Activated effector memory CD4-positive, alpha-beta T cell treated with Interleukin-2 at 50 U/mL for 16 hours (primary cell): Measurements from ENCODE around the gene SOX10.

Experiments used
- DNase-seq: peaks from one replicate; pipeline ENCODE4 v3.0.0-alpha.2; 2020

Gene SOX10

DNA sequence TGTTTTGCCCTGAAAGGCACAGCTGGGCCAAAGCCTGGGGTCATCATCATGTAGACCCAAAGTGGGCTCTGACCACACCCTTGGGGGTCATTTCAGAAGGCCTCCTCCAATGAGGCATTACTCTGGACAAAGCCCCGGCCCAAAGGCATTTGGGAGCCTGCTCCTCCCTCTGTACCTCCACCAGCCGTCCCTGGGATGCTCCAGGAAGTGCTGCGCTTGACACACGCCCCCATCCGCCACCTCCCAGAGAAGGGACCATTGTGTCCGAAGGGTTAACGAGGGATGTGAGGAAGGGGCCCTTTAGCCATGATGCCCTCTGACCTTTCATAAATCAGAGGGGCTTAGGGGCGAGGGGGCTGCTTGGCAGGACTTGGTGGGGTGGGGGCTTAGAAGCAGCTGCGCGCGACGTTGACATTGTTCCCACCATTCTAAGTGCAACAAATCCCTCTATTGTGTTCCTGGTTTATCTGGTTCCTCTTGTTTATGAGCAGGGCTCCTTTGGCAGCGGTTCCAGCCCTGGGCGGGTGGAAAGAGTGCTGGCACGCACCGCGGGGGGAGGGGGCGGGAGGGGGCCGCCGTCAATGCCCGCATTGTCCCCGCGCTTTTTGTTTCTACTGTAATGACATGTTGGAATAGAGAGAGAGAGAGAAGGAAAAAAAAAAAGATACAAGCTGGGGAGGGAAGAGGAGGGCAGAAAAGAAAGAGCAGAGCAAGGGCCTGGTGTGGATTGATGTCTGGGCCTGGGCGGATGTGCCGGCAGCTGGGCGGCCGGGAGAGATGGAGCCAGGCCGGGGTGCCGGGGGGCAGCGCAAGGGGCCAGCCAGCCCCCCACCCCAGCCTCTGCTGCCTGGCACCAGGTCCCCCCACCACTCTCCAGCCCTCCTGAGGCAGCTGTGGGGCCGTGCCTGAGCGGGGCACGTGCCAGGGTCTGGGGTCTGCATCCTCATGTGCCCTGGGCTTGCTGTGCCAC is 32.1 kb upstream of the SOX10 start:
- DNase-seq: no peak

DNA sequence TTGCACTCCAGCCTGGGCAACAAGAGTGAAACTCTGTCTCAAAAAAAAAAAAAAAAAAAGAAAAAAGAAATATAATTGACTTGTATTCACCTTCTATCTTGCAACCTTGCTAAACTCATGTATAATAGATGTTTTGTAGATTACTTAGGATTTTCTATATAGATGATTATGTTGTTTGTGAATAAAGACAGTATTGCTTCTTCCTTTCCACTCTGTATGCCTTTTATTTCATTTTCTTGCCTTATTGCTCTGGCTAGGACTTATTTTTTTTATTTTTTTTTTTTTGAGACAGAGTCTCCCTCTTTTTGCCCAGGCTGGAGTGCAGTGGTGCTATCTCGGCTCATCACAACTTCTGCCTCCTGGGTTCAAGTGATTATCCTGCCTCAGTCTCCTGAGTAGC is 29.7 kb upstream of the SOX10 start:
- DNase-seq: no peak

DNA sequence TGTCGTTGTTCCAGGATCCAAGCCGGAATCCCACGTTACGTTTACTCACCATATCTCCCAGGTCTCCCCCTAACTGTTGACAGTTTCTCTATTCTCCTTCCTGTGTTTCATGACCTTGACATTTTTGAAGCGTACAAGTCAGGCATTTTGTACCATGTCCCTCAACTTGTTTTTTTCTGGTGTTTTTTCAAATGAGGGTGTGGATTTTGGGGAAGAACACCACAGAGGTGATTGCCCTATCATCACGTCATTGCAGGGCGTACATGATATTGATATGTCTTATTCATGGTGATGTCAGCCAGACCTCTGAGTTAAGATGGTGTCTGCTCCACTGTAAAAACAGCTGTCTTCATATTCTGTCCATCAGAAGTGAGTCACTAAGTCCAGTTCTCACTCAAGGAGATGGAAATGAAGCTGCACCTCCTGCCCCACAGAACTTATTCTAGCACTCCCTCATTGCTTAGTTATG is 28.3 kb upstream of the SOX10 start:
- DNase-seq: no peak

DNA sequence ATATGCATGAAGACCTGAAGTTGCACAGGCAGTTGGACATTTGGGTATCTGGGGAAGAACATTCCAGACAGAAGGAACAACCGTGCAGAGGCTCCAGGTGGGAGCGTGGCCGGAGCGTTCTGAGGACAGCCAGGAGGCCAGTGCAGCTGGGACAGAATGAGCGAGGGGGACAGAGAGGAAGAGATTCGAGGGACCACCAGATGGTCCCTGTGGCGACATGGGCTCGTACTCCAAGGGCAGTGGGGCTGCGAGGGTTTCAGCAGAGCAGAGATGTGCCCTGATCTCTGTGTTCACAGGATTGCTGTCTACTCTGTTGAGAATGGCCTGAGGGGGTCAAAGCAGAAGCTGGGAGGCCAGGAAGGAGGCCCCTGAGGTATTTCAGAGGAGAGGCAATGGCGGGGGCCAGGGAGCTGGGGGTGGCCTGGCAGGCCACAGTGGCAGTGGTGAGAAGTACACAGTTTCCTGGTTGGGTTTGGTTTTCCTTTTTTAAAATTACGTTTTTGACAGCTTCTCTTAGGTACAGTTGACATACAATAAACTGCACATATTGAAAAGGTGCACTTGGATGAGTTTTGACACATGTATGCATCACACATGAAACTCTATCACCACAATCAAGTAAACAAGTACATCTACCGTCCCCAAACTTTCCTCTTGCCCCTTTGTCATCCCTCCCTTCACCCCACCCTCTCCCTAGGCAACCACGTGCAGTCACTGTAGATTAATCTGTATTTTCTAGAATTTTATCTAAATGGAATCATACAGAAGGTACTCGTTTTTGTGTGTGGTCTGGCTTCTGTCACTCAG is 24.8 kb upstream of the SOX10 start:
- no peak for DNase-seq

DNA sequence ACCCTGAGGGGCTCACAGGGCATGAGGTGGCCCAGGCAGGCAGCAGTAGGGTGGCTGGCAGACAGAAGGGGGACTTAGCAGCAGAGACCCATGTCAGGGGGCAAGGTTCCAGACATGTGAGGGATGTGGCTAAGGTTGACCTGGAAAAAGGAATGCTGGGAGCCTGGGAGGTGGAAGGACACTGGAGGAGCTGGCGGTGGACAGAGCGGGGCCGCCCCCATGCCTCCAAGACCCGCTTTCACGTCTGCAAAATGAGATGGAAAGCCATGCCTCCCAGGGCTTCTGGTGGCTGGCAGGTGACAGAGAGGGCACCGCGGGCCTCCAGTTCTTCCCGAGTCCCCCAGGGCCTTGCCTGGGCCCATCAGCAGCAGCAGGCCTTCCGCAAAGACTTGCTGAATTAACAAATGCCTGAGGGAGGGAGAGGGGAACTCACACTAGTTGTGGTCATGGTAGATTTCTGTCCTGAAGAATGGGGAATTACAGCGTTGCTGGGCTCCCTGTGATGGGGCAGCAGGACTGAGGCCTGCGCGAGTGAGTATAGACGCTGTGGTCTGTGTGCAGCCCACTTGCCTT is 23.1 kb upstream of the SOX10 start:
- DNase-seq: no peak

DNA sequence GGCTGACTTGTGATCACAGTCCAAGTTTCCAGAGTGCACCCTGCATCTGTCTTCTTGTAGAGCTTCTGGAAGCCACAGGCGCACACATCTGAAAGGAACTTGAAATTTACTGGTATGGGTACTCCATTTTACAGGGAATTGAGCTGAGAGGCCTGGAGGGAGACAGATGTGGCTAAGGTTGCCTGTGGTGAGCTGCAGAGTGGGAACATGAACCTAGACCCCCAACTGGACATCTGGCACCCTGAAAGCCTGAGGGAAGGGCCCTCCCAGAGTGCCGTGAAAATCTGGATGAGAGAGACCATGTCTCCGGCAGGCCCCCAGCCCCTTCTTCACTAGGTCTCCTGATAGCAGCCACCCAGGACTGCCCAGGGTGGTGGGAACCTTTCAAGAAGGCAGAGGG is 22.6 kb upstream of the SOX10 start:
- DNase-seq: no peak

DNA sequence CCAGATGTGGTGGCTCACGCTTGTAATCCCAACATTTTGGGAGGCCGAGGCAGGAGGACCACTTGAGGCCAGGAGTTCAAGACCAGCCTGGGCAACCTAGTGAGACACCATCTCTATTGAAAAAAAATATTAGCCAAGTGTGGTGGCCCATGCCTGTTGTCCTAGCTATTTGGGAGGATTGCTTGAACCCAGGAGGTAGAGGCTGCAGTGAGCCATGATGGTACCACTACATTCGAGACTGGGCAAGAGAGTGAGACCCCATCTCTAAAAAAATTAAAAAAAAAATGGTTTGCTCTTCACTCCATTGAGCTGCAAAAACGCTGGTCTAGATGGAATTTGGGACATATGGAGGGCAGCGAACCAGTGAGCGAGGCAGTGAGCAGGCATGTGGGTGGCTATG is 21.6 kb upstream of the SOX10 start:
- no peak for DNase-seq

DNA sequence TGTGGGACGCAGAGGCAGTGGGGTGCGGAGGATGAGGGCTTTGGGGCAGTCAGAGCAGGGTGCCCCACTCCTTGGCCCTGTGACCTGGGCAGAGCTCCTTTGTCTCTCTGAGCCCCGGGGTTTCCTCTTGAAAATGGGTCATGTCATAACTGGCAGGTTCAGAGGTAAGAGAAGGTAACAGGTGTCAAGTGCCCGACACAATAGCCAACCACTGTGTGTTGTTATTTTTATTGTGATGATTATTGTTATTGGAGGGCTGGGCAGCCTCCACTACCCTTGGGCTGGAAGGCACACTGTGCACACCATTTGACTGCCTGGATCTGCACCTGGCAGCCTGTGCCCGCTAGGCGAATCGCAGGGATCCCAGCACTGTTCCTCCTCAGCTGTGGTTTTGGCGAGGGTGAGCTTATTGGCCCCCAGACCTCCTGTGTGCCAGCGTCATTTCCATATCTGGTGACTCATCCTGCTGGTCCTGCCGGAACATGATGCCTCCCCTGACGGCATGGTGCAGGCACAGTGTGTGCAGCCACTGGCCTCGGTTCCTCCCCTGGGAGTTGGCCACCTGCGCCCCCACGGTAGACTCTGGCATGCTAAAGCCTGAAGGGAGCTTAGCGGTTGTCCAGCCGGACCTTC is 15.4 kb upstream of the SOX10 start:
- DNase-seq: no peak

DNA sequence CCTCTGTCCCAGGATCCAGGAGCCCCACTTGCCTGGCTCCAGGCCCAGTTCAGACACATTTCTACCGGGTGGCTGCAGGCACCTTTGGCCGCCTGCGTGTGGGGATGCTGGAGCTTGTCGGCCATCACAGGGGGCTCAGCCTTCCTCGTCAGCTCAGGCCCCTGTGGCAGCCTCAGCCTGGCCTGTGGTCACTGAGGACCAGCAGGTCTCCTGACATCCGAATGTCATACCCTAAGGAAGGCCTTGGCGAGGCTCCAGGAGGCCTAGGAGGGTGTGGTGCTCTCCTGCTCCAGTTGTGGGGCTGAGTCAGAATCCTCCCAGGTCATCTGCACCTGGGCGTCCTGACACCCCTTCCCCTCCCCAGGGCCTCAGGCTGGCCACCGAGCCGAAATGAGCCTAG is 14.9 kb upstream of the SOX10 start:
- DNase-seq: no peak

DNA sequence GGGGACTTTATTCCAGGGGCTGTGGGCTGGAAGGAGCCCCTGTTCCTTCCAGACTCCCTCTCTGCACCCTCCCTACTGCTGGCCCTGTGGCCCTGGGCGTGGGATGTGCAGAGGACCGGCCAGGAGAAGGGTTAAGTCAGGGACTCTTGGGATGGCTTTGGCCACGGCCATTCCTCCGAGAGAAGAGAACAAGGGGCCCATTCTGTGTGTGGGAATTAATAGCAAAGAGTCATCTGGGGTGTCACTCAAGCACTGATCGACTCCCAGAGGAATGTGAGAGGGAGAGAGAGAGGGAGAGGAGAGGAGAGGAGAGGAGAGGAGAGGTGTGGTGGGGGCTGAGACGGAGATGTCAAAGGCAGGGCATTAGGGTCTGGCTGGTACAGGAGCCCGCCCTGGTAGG is 14.2 kb upstream of the SOX10 start:
- DNase-seq: no peak

DNA sequence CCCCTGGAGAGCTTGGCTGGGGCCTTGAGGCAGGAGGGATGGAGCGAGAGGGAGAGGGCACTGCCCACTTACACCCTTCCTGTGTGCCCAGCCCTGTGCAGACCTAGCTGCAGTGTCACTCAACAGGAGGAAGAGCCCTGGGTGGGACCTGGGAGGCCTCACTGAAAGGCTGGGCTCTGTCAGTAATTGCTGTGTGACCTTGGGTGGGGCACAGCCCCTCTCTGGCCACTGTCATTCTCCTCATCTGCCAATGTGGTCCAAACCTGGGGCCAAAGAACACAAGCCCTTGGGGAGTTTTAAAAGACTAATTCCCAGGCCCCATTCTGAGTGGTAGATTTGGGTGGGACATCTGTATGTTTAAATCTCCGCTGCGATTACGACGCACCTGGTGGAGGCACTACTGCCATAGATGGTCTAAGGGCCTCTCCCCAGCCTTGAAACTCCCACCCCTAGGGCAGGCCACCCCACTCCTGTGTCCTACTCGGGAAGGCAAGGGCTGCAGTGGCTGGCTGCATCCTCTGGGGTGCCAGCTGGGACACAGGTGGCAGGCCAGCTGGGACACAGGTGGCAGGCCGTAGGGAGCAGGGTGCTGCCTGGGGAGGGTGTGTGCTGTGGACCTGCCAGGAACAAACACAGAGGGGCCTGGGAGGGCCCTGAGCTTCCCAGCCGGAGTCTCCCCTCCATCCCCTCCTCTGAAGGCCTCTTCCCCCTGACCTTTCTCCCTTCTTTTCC is 12.3 kb upstream of the SOX10 start:
- DNase-seq: no peak

DNA sequence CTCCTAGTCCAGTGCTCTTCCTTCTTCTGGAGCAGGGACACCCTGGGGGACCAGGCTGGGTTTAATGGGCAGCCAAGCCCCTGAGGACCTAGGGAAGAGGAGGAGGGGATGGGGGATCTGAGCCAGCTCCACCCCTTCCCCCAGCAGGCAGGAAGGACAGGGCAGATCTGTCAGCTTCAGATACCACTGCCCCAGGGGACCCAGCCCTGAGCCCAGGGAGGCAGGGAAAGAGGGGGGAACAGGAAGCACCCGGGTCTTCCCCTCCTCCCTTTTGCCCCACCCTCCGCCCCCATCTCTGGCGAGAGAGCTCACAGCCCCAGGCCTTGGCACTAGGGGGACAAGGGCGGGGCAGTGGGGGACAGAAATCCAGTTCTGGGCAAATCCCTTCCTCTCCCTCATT is 11.7 kb upstream of the SOX10 start:
- DNase-seq: no peak

DNA sequence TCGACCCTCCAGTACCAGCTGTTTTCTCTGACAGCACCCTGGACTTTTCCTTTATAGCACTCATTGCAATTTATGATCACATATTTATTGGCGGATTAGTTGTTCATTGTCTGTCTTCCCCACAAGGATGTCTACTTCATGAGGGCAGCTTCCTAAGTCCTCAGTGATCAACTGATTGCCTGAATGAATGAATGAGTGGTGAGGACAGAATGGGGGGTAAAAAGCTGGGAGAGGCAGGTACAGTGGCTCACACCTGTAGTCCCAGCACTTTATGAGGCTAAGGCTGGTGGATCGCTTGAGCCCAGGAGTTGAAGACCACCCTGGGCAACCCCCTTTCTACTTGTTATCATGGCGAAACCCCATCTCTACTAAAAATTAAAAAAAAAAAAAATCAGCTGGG is 11.1 kb upstream of the SOX10 start:
- no peak for DNase-seq

DNA sequence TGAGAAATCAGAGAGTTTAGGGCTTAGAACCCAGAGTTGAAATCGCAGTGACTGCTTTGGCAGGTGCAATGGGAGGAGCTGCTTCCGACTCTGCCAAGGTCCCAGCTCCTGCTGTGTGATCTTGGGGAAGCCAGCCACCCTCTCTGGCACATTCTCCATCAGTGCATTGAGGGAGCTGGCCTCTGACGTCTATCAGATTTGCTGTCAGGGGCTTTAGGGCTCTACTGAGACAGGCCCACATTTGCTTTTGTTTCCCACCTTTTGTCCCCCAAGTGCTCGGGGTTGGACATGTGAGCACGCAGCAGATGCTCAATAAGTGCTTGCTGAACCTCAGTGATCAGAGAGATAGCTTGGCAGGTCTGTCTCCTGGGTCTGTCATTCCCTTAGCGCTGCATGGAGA is 10.6 kb upstream of the SOX10 start:
- no peak for DNase-seq

DNA sequence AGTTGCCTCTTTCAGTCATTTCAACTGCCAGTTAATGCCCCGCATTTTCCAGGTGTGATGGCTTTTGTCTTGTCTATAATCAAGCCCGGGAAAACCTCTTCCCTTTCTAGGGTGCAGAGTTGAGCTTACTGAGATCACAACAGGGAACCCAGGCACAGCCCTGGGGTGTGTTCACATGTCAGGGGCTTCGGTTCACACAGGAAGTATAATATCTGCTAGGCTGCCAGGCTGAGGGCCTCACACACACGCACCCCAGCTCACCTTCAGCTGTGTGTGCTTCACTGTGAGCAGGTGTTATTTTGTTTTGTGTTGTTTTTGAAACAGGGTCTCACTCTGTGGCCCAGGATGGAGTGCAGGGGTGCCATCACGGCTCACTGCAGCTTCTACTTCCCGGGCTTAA is 9.7 kb upstream of the SOX10 start:
- no peak for DNase-seq

DNA sequence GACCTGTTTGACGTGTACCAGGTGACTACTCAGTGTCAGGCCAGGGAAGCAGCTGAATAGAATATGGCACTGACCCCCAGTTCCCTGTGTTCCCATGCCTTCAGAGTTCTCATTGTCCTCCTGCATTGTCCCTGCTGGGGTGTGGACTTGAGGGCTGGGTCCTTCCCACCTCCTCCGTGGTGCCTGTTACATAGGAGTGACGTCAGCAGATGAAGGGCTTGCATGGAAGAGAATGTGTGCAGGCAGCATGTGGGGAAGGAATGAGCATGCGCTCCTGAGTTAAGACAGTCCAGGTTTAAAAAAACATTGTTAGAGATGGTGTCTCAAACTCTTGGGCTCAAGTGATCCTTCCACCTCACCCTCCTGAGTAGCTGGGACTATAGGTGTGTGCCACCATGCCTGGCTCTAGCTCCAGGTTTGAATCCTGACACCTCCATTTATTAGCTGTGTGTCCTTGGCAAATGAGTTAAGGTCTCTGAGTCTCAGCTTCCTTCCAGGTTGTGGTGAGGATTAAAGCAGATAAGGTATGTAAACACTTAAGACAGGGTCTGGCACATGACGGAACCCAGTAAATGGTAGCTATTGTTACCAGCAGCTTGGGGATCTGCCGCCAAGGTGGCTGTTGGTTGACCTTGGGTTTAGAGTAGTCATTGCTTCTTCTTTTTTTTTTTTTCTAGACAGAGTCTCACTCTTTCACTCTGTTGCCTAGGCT is 7.5 kb upstream of the SOX10 start:
- no peak for DNase-seq

DNA sequence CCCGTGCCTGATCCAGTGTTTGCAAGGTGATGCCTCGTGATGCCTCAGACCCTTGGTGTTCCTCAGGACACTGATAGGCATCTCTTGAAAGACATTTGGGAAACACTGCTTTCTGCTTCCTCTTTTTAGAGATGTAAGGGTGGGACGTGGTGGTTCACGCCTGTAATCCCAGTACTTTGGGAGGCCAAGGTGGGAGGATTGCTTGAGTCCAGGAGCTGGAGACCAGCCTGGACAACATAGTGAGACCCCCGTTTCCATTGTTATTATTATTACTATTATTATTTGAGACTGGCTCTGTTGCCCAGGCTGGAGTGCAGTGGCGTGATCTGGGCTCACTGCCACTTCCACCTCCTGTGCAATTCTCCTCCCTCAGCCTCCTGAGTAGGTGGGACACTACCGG is 6.5 kb upstream of the SOX10 start:
- DNase-seq: no peak

DNA sequence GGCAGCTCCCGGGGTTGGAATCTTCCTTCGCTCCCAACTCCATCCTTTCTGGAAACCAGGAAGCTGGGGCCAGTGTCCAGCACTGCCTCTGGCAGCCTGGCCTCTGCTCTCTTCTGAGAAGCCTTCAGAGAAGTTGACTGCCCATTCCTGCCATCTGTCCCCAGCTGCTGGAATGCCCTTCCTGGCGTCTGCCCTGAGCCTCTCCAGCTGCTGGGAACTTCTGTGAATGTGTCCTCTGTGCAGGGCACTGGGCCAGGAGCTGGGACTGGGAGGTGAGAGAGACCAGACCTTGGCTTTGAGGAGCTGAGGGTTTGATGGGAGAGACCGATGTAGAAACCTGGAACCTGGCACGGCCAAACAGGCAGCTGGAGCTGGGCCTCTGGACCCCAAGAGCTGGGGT is 5.9 kb upstream of the SOX10 start:
- no peak for DNase-seq

DNA sequence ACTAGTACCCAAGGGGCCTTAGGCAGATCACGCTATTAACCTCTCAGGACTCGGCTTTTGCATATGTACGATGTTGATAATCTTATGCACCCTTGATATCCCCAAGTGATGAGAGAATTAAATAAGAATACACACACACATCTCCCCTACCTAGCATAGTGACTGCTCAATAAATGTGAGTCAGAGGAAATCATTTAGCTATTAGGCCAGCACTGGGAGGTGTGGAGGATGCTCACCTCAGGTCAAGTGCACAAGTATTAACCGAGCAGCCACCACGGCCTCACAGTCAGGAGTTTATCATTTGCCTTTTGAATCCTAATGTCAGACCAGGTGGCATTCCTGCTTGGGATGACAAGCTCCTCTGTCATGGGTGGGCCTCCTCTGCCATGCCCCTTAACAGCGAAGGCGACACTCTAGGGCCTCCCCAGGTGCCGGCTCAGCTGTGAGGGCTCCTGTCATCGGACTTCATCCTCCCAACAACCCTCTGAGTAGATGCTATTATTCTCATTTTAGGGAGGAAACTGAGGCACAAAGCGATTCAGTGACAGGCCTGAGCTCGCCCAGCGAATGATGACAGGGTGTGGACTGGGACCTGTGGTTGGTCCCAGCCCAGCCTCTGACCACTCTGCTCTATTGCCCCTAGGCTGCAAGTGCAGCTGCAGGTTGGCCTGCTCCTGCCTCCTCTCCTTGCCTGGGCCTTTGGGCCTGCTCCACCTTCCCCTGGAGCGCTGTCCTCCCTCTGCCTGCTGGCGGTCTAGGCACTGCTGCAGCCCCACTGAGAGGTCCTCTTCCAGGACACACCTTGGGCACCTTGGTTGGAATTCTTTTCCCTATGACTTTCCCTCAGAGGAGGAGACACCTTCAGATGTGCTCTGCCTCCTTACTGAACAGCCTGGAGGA is 5.0 kb upstream of the SOX10 start:
- DNase-seq: no peak

DNA sequence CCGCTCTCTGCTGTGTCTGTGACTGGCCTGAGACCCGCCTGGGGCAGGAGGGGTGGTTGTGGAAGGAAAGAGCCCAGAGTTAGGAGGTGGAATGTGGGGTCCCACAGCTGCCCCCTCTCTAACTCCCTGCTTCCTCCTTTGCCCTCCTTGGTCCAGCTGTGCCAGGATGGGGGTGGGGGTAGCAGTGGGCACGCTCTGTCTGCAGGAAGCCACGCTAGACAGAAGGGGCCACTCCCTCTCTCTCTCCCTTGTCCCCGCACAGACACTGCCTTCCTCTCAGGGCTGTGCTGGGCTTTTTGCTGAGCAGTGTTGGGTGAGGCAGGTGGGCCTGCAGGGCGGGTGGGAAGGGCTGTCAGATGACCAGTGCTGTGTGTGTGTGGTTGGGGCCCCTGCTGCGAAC is 2.0 kb upstream of the SOX10 start:
- DNase-seq: no peak
